HEK293 (cell line): ENCODE results near the gene KIF26B.

Experiments used
- CTCF ChIA-PET: fragments of 350-600 bp; formaldehyde crosslinking; extraction: SDS; loops from one replicate; lab custom pipeline; 2021; ENCODE audit warnings: antibody characterized with exemption; lab: Yijun Ruan, JAX
- POLR2A ChIA-PET: fragments of 300-600 bp; formaldehyde crosslinking; extraction: SDS; loops from one replicate; lab custom pipeline; 2020; ENCODE audit warnings: antibody characterized with exemption, inconsistent platforms; lab: Yijun Ruan, JAX
- H3K27ac ChIP-seq: fragments of 200-500 bp; sonication (Bioruptor generic); 2 replicates; pipeline ENCODE4 v1.5.1; 2014; ENCODE audit warnings: low read depth, low read length, control low read depth, inconsistent platforms; ENCODE audit errors: extremely low read depth
- H3K36me3 ChIP-seq, 2 experiments: fragments of 200-500 bp in 1 of 2; sonication (Bioruptor generic) in 1 of 2; 1 replicate in 1 of 2; 2 replicates in 1 of 2; pipeline ENCODE4 v1.5.1; 2014 to 2017; ENCODE audit warnings: inconsistent platforms in 2 of 2, low read length in 2 of 2; ENCODE audit not compliant: control insufficient read depth in 2 of 2, insufficient read depth in 1 of 2
- H3K4me1 ChIP-seq: fragments of 200-500 bp; sonication (Bioruptor generic); 2 replicates; pipeline ENCODE4 v1.5.1; 2014; ENCODE audit warnings: mild to moderate bottlenecking, low read length, inconsistent platforms; ENCODE audit not compliant: control insufficient read depth, insufficient read depth
- H3K4me3 ChIP-seq: 2 replicates; pipeline ENCODE4 v1.5.1; 2011; ENCODE audit warnings: low read depth, mild to moderate bottlenecking, control low read depth, low read length, moderate library complexity
- H3K9me3 ChIP-seq: fragments of 200-500 bp; sonication (Bioruptor generic); 2 replicates; pipeline ENCODE4 v1.5.1; 2014; ENCODE audit warnings: low read depth, low read length, inconsistent platforms; ENCODE audit not compliant: control insufficient read depth, insufficient read depth
- GFI1B ChIP-seq: fragments of 450-650 bp; formaldehyde crosslinking; IDR thresholded peaks from 2 replicates; pipeline ENCODE4 v1.5.1; 2016; ENCODE audit warnings: missing biosample characterization, missing genetic modification characterization
- GLIS2 ChIP-seq: fragments of 450-650 bp; formaldehyde crosslinking; IDR thresholded peaks from 2 replicates; pipeline ENCODE4 v1.5.1; 2016; ENCODE audit warnings: missing biosample characterization, missing genetic modification characterization
- HOXC10 ChIP-seq: sonication (generic); formaldehyde crosslinking; IDR thresholded peaks from 2 replicates; pipeline ENCODE4 v1.8.1; 2023; ENCODE audit warnings: mild to moderate bottlenecking, missing genetic modification reagents
- MYNN ChIP-seq: fragments of 450-650 bp; formaldehyde crosslinking; IDR thresholded peaks from 2 replicates; pipeline ENCODE4 v1.5.1; 2016; ENCODE audit warnings: missing biosample characterization, missing genetic modification characterization, borderline replicate concordance
- PRDM1 ChIP-seq: fragments of 450-650 bp; formaldehyde crosslinking; IDR thresholded peaks from 2 replicates; pipeline ENCODE4; 2016; ENCODE audit warnings: missing biosample characterization, missing genetic modification characterization
- SCRT1 ChIP-seq: fragments of 450-650 bp; formaldehyde crosslinking; IDR thresholded peaks from 2 replicates; pipeline ENCODE4 v1.5.1; 2016; ENCODE audit warnings: missing biosample characterization, missing genetic modification characterization, borderline replicate concordance
- SP3 ChIP-seq: fragments of 450-650 bp; formaldehyde crosslinking; IDR thresholded peaks from 2 replicates; pipeline ENCODE4 v1.5.1; 2016; ENCODE audit warnings: missing biosample characterization, missing genetic modification characterization
- SP7 ChIP-seq: fragments of 450-650 bp; formaldehyde crosslinking; IDR thresholded peaks from 2 replicates; pipeline ENCODE4 v1.5.1; 2016; ENCODE audit warnings: missing biosample characterization, missing genetic modification characterization
- YY2 ChIP-seq: fragments of 450-650 bp; formaldehyde crosslinking; IDR thresholded peaks from 2 replicates; pipeline ENCODE4 v1.5.1; 2016; ENCODE audit warnings: missing biosample characterization, missing genetic modification characterization
- ZNF138 ChIP-seq: fragments of 450-650 bp; formaldehyde crosslinking; IDR thresholded peaks from 2 replicates; pipeline ENCODE4 v1.5.1; 2016; ENCODE audit warnings: missing biosample characterization, missing genetic modification characterization, borderline replicate concordance
- ZNF146 ChIP-seq: fragments of 450-650 bp; formaldehyde crosslinking; IDR thresholded peaks from 2 replicates; pipeline ENCODE4 v1.5.1; 2016; ENCODE audit warnings: missing biosample characterization, missing genetic modification characterization
- ZNF174 ChIP-seq: fragments of 450-650 bp; formaldehyde crosslinking; IDR thresholded peaks from 2 replicates; pipeline ENCODE4 v1.5.0; 2017; ENCODE audit warnings: missing biosample characterization, mild to moderate bottlenecking, missing genetic modification characterization
- ZNF184 ChIP-seq: fragments of 450-650 bp; IDR thresholded peaks from 2 replicates; pipeline ENCODE4 v1.5.1; 2018; ENCODE audit warnings: missing biosample characterization, mild to moderate bottlenecking, missing genetic modification characterization
- ZNF214 ChIP-seq: fragments of 450-650 bp; formaldehyde crosslinking; IDR thresholded peaks from 2 replicates; pipeline ENCODE4 v1.5.1; 2017; ENCODE audit warnings: missing biosample characterization, mild to moderate bottlenecking, missing genetic modification characterization, borderline replicate concordance
- ZNF221 ChIP-seq: fragments of 450-650 bp; formaldehyde crosslinking; IDR thresholded peaks from 2 replicates; pipeline ENCODE4 v1.5.1; 2017; ENCODE audit warnings: missing biosample characterization, missing genetic modification characterization, borderline replicate concordance
- ZNF23 ChIP-seq: fragments of 450-650 bp; formaldehyde crosslinking; IDR thresholded peaks from 2 replicates; pipeline ENCODE4 v1.5.1; 2016; ENCODE audit warnings: missing biosample characterization, missing genetic modification characterization, borderline replicate concordance
- ZNF248 ChIP-seq: fragments of 450-650 bp; formaldehyde crosslinking; IDR thresholded peaks from 2 replicates; pipeline ENCODE4 v1.5.1; 2017; ENCODE audit warnings: missing biosample characterization, missing genetic modification characterization
- ZNF292 ChIP-seq: fragments of 450-650 bp; formaldehyde crosslinking; IDR thresholded peaks from 2 replicates; pipeline ENCODE4 v1.5.1; 2016; ENCODE audit warnings: low read depth, missing biosample characterization, missing genetic modification characterization, borderline replicate concordance
- ZNF37A ChIP-seq: fragments of 450-650 bp; IDR thresholded peaks from 2 replicates; pipeline ENCODE4 v1.5.1; 2018; ENCODE audit warnings: missing biosample characterization, missing genetic modification characterization
- ZNF473 ChIP-seq: fragments of 450-650 bp; formaldehyde crosslinking; IDR thresholded peaks from 2 replicates; pipeline ENCODE4 v1.5.1; 2017; ENCODE audit warnings: missing biosample characterization, missing genetic modification characterization
- ZNF530 ChIP-seq: fragments of 450-650 bp; formaldehyde crosslinking; IDR thresholded peaks from 2 replicates; pipeline ENCODE4 v1.5.1; 2016; ENCODE audit warnings: low read depth, missing biosample characterization, missing genetic modification characterization
- ZNF585B ChIP-seq: fragments of 450-650 bp; formaldehyde crosslinking; IDR thresholded peaks from 2 replicates; pipeline ENCODE4 v1.5.1; 2016; ENCODE audit warnings: missing biosample characterization, missing genetic modification characterization
- ZNF600 ChIP-seq: fragments of 450-650 bp; formaldehyde crosslinking; IDR thresholded peaks from 2 replicates; pipeline ENCODE4 v1.5.1; 2016; ENCODE audit warnings: missing biosample characterization, missing genetic modification characterization
- ZNF701 ChIP-seq: fragments of 450-650 bp; formaldehyde crosslinking; IDR thresholded peaks from 2 replicates; pipeline ENCODE4 v1.5.1; 2016; ENCODE audit warnings: missing biosample characterization, missing genetic modification characterization
- ZNF837 ChIP-seq: fragments of 450-650 bp; formaldehyde crosslinking; IDR thresholded peaks from 2 replicates; pipeline ENCODE4 v1.5.1; 2016; ENCODE audit warnings: missing biosample characterization, missing genetic modification characterization
- TF ChIP-seq, protein P1 (sequence below): fragments of 450-650 bp; formaldehyde crosslinking; IDR thresholded peaks from 2 replicates; pipeline ENCODE4 v1.5.1; 2016; ENCODE audit warnings: missing biosample characterization, missing genetic modification characterization
- TF ChIP-seq, protein P2 (sequence below): fragments of 450-650 bp; formaldehyde crosslinking; IDR thresholded peaks from 2 replicates; pipeline ENCODE4 v1.5.1; 2017; ENCODE audit warnings: missing biosample characterization, missing genetic modification characterization
- TF ChIP-seq, protein P3 (sequence below): fragments of 450-650 bp; formaldehyde crosslinking; IDR thresholded peaks from 2 replicates; pipeline ENCODE4 v1.5.1; 2016; ENCODE audit warnings: missing biosample characterization, missing genetic modification characterization, low read depth
- TF ChIP-seq, protein P4 (sequence below): fragments of 450-650 bp; formaldehyde crosslinking; IDR thresholded peaks from 2 replicates; pipeline ENCODE4 v1.5.1; 2016; ENCODE audit warnings: missing biosample characterization, missing genetic modification characterization

KIF26B gene

DNA sequence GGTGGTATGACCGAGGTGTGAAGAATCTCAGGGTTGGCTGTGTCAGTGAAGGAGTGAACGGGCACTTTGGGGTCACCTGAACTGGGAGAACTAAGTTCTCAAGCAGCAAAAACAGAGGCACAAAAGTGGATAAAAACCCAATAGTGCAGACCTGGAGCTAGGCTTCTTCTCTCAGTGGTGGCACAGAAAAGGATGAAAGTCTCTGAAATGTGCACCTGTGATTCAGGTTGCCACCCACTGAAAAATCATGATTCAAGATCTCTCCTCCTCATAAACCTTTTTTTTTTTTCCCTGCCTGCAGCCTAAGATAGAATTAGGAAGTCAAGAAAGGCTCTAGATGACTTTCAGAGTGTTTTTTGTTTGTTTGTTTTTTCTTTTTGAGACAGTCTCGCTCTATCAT, 304.8 kb downstream of the KIF26B start (continued):
- TF ChIP-seq MYNN (tag by site-specific recombination) (no peak), PRDM1 (tag by site-specific recombination) (no peak)

DNA sequence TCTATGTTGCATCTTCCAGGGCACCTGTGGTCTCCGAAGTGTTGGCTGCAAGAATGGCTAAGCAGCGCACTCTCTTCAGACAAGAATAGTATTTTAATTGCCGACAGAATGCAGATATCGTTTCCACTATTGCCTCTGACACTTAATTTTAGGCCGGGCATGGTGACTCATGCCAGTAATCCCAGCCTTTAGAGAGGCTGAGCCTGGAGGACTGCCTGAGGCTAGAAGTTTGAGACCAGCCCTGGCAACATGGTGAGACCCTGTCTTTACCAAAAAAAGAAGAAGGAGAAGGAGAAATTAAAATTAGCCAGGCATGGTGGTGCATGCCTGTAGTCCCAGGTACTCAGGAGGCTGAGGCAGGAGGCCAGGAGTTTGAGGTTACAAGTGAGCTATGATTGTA, 306.9 kb downstream of the KIF26B start:
- no peaks in the 10 kb centered on the region for H3K4me1 ChIP-seq
- H3K4me3 ChIP-seq, result no peak overlapping the region
- no peaks in the 10 kb centered on the region for H3K36me3 ChIP-seq
- H3K9me3 ChIP-seq, result no peaks in the 10 kb centered on the region
- POLR2A ChIA-PET, result no interaction called here
- TF ChIP-seq GFI1B (no peak), ZNF214 (tag by site-specific recombination) (no peak), HOXC10 (CRISPR knock-in tag) (no peak), GLIS2 (tag by site-specific recombination) (no peak), ZNF221 (tag by site-specific recombination) (no peak), ZNF585B (tag by site-specific recombination) (no peak), SCRT1 (tag by site-specific recombination) (no peak), ZNF600 (no peak), SP7 (tag by site-specific recombination) (no peak), ZNF184 (tag by site-specific recombination) (no peak), ZNF473 (tag by site-specific recombination) (no peak), ZNF292 (no peak), PRDM1 (tag by site-specific recombination) (no peak), ZNF530 (no peak), ZNF138 (tag by site-specific recombination) (no peak), SP3 (tag by site-specific recombination) (no peak), ZNF248 (tag by site-specific recombination) (no peak), ZNF701 (tag by site-specific recombination) (no peak)
- TF ChIP-seq, all 188 proteins: peak for 0
- CTCF ChIA-PET, result no interaction called here
- H3K27ac ChIP-seq, result no peak overlapping the region

DNA sequence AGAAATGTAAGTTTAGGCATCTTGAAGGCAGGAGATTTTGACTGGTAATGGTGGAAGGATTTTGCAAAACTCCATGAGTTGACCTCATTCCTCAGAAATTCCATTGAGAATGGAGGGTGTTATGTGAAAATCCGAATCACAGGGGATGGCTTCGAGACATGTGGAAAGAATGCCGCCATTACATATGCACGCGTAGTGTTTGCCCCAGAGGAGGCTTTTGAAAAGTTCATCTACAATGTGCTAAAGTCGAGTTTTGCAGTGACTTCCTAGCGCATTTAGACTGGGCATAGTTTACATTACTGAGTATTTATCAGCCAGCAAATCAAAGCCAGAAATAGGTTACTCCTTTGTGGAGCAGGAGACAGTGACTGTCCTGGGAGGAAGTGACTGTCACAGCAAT, 307.4 kb downstream of the KIF26B start:
- Histone ChIP-seq H3K9me3 (no peaks in the 10 kb centered on the region), H3K36me3 (no peaks in the 10 kb centered on the region), H3K4me1 (no peaks in the 10 kb centered on the region), H3K27ac (no peak overlapping the region), H3K4me3 (no peak overlapping the region)
- POLR2A ChIA-PET, result no interaction called here
- CTCF ChIA-PET, result no interaction called here
- TF ChIP-seq ZNF214 (tag by site-specific recombination) (no peak), ZNF146 (tag by site-specific recombination) (no peak), ZNF184 (tag by site-specific recombination) (no peak), ZNF37A (no peak), YY2 (tag by site-specific recombination) (no peak), ZNF600 (no peak), ZNF23 (tag by site-specific recombination) (no peak), ZNF837 (tag by site-specific recombination) (no peak), PRDM1 (tag by site-specific recombination) (no peak), MYNN (tag by site-specific recombination) (no peak), ZNF174 (tag by site-specific recombination) (no peak)
- TF ChIP-seq, protein P1, sequence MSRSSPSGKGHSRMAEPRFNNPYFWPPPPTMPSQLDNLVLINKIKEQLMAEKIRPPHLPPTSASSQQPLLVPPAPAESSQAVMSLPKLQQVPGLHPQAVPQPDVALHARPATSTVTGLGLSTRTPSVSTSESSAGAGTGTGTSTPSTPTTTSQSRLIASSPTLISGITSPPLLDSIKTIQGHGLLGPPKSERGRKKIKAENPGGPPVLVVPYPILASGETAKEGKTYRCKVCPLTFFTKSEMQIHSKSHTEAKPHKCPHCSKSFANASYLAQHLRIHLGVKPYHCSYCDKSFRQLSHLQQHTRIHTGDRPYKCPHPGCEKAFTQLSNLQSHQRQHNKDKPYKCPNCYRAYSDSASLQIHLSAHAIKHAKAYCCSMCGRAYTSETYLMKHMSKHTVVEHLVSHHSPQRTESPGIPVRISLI, result no peak
- TF ChIP-seq, protein P2, sequence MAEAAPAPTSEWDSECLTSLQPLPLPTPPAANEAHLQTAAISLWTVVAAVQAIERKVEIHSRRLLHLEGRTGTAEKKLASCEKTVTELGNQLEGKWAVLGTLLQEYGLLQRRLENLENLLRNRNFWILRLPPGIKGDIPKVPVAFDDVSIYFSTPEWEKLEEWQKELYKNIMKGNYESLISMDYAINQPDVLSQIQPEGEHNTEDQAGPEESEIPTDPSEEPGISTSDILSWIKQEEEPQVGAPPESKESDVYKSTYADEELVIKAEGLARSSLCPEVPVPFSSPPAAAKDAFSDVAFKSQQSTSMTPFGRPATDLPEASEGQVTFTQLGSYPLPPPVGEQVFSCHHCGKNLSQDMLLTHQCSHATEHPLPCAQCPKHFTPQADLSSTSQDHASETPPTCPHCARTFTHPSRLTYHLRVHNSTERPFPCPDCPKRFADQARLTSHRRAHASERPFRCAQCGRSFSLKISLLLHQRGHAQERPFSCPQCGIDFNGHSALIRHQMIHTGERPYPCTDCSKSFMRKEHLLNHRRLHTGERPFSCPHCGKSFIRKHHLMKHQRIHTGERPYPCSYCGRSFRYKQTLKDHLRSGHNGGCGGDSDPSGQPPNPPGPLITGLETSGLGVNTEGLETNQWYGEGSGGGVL (tag by site-specific recombination), result no peak
- TF ChIP-seq, protein P3, sequence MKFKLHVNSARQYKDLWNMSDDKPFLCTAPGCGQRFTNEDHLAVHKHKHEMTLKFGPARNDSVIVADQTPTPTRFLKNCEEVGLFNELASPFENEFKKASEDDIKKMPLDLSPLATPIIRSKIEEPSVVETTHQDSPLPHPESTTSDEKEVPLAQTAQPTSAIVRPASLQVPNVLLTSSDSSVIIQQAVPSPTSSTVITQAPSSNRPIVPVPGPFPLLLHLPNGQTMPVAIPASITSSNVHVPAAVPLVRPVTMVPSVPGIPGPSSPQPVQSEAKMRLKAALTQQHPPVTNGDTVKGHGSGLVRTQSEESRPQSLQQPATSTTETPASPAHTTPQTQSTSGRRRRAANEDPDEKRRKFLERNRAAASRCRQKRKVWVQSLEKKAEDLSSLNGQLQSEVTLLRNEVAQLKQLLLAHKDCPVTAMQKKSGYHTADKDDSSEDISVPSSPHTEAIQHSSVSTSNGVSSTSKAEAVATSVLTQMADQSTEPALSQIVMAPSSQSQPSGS (tag by site-specific recombination), result no peak
- TF ChIP-seq, protein P4, sequence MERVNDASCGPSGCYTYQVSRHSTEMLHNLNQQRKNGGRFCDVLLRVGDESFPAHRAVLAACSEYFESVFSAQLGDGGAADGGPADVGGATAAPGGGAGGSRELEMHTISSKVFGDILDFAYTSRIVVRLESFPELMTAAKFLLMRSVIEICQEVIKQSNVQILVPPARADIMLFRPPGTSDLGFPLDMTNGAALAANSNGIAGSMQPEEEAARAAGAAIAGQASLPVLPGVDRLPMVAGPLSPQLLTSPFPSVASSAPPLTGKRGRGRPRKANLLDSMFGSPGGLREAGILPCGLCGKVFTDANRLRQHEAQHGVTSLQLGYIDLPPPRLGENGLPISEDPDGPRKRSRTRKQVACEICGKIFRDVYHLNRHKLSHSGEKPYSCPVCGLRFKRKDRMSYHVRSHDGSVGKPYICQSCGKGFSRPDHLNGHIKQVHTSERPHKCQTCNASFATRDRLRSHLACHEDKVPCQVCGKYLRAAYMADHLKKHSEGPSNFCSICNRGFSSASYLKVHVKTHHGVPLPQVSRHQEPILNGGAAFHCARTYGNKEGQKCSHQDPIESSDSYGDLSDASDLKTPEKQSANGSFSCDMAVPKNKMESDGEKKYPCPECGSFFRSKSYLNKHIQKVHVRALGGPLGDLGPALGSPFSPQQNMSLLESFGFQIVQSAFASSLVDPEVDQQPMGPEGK (tag by site-specific recombination), result no peak
